ENCODE results near the gene FGF14.

DNA sequence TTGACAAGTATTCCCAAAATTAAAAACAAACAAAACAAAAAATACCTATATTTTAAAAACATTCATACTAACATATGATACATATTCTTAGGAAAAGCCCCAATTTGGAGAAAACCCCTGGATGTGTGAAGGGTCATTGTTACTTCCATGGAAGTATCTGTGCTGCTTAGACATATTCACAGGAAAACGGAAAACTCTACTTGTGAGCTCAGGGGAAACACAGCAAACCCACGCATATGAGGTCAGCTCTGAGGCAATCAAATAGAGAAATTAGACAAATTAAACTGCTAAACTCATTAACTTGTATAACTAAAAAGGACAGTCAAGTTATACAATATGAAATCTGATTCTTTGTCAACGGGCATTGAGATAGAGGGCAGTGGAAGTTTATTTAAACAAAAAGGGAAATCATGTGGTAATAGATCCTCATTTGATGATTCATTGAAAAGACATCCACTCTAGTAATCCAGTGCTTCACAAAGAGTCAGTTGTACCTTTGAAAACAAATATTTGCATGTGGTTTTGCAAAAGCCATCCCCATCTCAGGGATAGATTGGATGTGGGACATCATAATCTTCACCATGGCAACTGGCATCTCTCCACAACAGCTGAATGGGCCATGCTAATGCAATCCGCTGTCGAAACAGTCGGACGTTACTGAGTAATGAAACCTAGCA is 526.0 kb downstream of the FGF14 start:
- TF ChIP-seq, protein P1, sequence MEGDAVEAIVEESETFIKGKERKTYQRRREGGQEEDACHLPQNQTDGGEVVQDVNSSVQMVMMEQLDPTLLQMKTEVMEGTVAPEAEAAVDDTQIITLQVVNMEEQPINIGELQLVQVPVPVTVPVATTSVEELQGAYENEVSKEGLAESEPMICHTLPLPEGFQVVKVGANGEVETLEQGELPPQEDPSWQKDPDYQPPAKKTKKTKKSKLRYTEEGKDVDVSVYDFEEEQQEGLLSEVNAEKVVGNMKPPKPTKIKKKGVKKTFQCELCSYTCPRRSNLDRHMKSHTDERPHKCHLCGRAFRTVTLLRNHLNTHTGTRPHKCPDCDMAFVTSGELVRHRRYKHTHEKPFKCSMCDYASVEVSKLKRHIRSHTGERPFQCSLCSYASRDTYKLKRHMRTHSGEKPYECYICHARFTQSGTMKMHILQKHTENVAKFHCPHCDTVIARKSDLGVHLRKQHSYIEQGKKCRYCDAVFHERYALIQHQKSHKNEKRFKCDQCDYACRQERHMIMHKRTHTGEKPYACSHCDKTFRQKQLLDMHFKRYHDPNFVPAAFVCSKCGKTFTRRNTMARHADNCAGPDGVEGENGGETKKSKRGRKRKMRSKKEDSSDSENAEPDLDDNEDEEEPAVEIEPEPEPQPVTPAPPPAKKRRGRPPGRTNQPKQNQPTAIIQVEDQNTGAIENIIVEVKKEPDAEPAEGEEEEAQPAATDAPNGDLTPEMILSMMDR (IDR thresholded peaks at IDR 0.05; ENCODE audit: insufficient read depth, low read depth, low read length): no peak
- TF ChIP-seq EZH2 (IDR thresholded peaks at IDR 0.05; ENCODE audit: insufficient read depth, low read length): no peak

All from astrocyte (in vitro differentiated cells and primary cell).